PC-3 (cell line): ENCODE measurements around the gene ST6GAL1. TPM values are rescaled to one million over a fixed set of nuclear protein-coding genes. Genes with fewer than 3 reads are reported as not detected.

Source experiments
- ATAC-seq: fragments of 200-7000 bp; cut with Tn5 transposase; 2 replicates; pipeline ENCODE4 v1.9.1; 2020; ENCODE audit warnings: mild to moderate bottlenecking, moderate library complexity
- BruUV-seq: library from RNA; stranded (reverse); fragments of 400-500 nt; replicated peaks from 2 replicates; lab custom pipeline; 2021; lab: Mats Ljungman, UMichigan
- CTCF ChIA-PET: fragments of 300-600 bp; sonication (Branson Sonifier 250); formaldehyde crosslinking; loops from one replicate; lab custom pipeline; 2022; ENCODE audit warnings: antibody characterized with exemption; lab: Charles Lee
- POLR2A ChIA-PET: fragments of 300-600 bp; sonication (Branson Sonifier 250); formaldehyde crosslinking; loops from one replicate; lab custom pipeline; 2022; ENCODE audit warnings: antibody characterized with exemption; ENCODE audit not compliant: unreplicated experiment; lab: Charles Lee
- DNase-seq: peaks from one replicate; pipeline ENCODE4 v3.0.0-alpha.2; 2015
- H2AFZ ChIP-seq: fragments of 300-600 bp; sonication (generic); 2 replicates; pipeline ENCODE4 v1.6.0; 2016; ENCODE audit warnings: antibody characterized with exemption, low read length
- H3F3A ChIP-seq: fragments of 300-600 bp; sonication (generic); one replicate; pipeline ENCODE4 v1.6.0; 2017; ENCODE audit warnings: antibody characterized with exemption, low read length, control low read depth, mild to moderate bottlenecking; ENCODE audit not compliant: unreplicated experiment
- H3K27ac ChIP-seq: fragments of 300-600 bp; sonication (generic); 2 replicates; pipeline ENCODE4 v1.5.1; 2016; ENCODE audit warnings: mild to moderate bottlenecking, low read length
- H3K27me3 ChIP-seq: fragments of 300-600 bp; sonication (generic); 2 replicates; pipeline ENCODE4 v1.6.1; 2016; ENCODE audit warnings: low read length, mixed read lengths
- H3K36me3 ChIP-seq: fragments of 300-600 bp; sonication (generic); 2 replicates; pipeline ENCODE4 v1.6.1; 2016; ENCODE audit warnings: low read depth, mixed run types, low read length, mixed read lengths
- H3K4me1 ChIP-seq: fragments of 300-600 bp; sonication (generic); 2 replicates; pipeline ENCODE4 v1.5.1; 2016; ENCODE audit warnings: low read length; ENCODE audit not compliant: insufficient read depth
- H3K4me2 ChIP-seq: fragments of 300-600 bp; sonication (generic); 2 replicates; pipeline ENCODE4 v1.6.0; 2016; ENCODE audit warnings: low read length
- H3K4me3 ChIP-seq: fragments of 300-600 bp; sonication (generic); 2 replicates; pipeline ENCODE4 v1.5.1; 2016; ENCODE audit warnings: mild to moderate bottlenecking, low read length, mixed read lengths
- H3K79me2 ChIP-seq: fragments of 300-600 bp; sonication (generic); 2 replicates; pipeline ENCODE4 v1.6.1; 2017; ENCODE audit warnings: low read length, mixed read lengths
- H3K9ac ChIP-seq: fragments of 300-600 bp; sonication (generic); 2 replicates; pipeline ENCODE4 v1.6.0; 2016; ENCODE audit warnings: mild to moderate bottlenecking, low read length
- H3K9me2 ChIP-seq: fragments of 300-600 bp; sonication (generic); replicated peaks from 2 replicates; pipeline ENCODE4 v1.6.1; 2016; ENCODE audit warnings: mixed run types, low read length, mixed read lengths
- H3K9me3 ChIP-seq: fragments of 300-600 bp; sonication (generic); 2 replicates; pipeline ENCODE4 v1.6.1; 2016; ENCODE audit warnings: low read length, mixed read lengths
- H4K20me1 ChIP-seq: fragments of 300-600 bp; sonication (generic); 2 replicates; pipeline ENCODE4 v1.6.1; 2016; ENCODE audit warnings: low read length, mixed read lengths
- EZH2 ChIP-seq: fragments of 300-600 bp; sonication (generic); IDR thresholded peaks from one replicate; pipeline ENCODE4 v1.6.1; 2017; ENCODE audit warnings: antibody characterized with exemption, mild to moderate bottlenecking, low read length; ENCODE audit not compliant: unreplicated experiment
- EZH2phosphoT487 ChIP-seq: fragments of 300-600 bp; sonication (generic); IDR thresholded peaks from 2 replicates; pipeline ENCODE4 v1.6.1; 2018; ENCODE audit warnings: mild to moderate bottlenecking, antibody characterized with exemption, low read length, borderline replicate concordance
- intact Hi-C: fragments of 100-400 bp; cut with micrococcal nuclease; formaldehyde crosslinking; loops from 2 replicates; pipeline ENCODE4 v1.9.0; 2023
- total RNA-seq: library from RNA; depleted of rRNA; stranded (reverse); fragments of >200 nt; gene quantifications from 2 replicates; pipeline ENCODE4 v1.2.3, GENCODE V29; 2014
- TF ChIP-seq, protein P1 (sequence below): fragments of 300-600 bp; sonication (generic); conservative IDR thresholded peaks from 2 replicates; pipeline ENCODE4 v1.5.1; 2017; ENCODE audit warnings: antibody characterized with exemption, low read depth, mild to moderate bottlenecking, low read length

The ST6GAL1 gene
- total RNA-seq, 1 experiment from 2014 or later: 9.4 TPM

DNA sequence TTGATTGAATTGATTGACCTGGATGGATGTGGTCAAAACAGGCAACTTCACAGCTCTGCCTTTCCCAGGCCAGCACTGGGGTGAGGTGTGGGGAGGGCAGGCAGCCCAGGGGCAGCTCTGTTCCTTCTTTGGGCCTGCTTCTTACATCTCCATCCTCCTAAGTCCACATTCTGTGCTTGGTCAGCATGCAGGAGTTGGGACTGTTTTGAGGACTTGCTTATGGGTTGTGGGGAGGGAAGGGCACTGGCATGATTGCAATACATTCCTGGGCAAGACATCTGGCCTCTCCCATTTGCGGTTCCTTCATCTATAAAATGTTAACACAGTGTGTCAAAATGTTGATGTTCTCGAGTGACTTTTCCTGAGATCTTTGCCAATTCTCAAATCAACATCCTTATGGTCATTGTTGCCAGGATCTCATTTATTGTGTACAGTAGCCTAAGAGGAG lies 84.1 kb downstream of the ST6GAL1 start:
- Histone ChIP-seq H3K4me2 (no peak overlapping the region), H3K36me3 (no peaks in the 10 kb centered on the region), H3K9me2 (no peaks in the 10 kb centered on the region), H3K9me3 (no peaks in the 10 kb centered on the region), H3K4me1 (peaks cover 14% of the 10 kb centered on the region), H3K27ac (no peak overlapping the region), H3K27me3 (no peaks in the 10 kb centered on the region), H2AFZ (no peak overlapping the region), H3F3A (no peaks in the 10 kb centered on the region), H3K4me3 (no peak overlapping the region), H3K79me2 (no peaks in the 10 kb centered on the region), H3K9ac (no peak overlapping the region), H4K20me1 (no peaks in the 10 kb centered on the region)
- TF ChIP-seq EZH2 (no peak), EZH2phosphoT487 (no peak)
- TF ChIP-seq, protein P1, sequence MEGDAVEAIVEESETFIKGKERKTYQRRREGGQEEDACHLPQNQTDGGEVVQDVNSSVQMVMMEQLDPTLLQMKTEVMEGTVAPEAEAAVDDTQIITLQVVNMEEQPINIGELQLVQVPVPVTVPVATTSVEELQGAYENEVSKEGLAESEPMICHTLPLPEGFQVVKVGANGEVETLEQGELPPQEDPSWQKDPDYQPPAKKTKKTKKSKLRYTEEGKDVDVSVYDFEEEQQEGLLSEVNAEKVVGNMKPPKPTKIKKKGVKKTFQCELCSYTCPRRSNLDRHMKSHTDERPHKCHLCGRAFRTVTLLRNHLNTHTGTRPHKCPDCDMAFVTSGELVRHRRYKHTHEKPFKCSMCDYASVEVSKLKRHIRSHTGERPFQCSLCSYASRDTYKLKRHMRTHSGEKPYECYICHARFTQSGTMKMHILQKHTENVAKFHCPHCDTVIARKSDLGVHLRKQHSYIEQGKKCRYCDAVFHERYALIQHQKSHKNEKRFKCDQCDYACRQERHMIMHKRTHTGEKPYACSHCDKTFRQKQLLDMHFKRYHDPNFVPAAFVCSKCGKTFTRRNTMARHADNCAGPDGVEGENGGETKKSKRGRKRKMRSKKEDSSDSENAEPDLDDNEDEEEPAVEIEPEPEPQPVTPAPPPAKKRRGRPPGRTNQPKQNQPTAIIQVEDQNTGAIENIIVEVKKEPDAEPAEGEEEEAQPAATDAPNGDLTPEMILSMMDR: no peak
- intact Hi-C loops: loop anchor here (1.0 kb wide), 1 partner anchor 48 kb away; no protein-coding TSS in a partner anchor
- ATAC-seq (peak; percentile 83), DNase-seq (peak; percentile 66)
- CTCF ChIA-PET: no interaction called here
- BruUV-seq: no TSS peak
- POLR2A ChIA-PET: no interaction called here

DNA sequence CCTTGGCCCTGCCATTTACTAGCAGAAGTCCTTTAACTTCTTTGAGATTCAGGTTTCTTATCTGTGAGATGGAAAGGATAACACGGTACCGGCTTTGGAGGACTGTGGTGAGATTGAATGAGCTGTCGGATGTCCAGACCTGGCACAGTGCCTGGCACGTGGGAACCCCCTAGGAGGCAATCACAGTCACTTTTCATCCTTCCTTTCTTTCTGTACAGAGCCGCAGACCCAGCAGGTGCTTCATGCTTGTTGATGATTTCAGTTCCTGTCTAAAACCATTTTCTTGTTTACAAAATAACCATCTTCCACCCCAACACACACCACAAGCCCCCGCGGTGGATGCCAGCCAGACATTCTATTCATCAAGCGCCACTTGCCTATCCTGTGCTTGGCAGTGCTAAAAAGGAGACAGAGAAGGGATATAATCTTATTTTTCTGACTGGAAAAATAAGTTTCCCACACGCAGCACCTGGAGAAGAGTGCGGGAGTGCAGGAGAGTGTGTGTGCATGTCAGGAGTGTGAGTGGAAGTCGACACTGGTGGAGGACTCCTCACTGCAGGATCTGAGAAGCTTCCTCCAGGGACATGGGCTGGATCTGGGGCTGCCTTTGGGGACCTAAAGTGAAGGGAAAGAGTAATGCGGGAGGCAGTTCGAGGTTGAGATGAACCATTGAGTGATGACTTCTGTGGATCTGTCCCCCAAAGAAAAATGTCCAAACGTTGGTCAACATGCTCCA lies 85.7 kb downstream of the ST6GAL1 start:
- no peaks in the 10 kb centered on the region for H3K9me2 ChIP-seq
- no peak overlapping the region for H3K4me3 ChIP-seq
- BruUV-seq: no TSS peak
- no peak overlapping the region for H3K27ac ChIP-seq
- no peaks in the 10 kb centered on the region for H3F3A ChIP-seq
- CTCF ChIA-PET: no interaction called here
- intact Hi-C loops: no loop called here
- H3K79me2 ChIP-seq: no peaks in the 10 kb centered on the region
- ATAC-seq (no peak), DNase-seq (no peak)
- no peaks in the 10 kb centered on the region for H3K9me3 ChIP-seq
- TF ChIP-seq EZH2 (no peak), EZH2phosphoT487 (no peak)
- TF ChIP-seq, protein P1: no peak
- H4K20me1 ChIP-seq: no peaks in the 10 kb centered on the region
- H3K36me3 ChIP-seq: no peaks in the 10 kb centered on the region
- no peaks in the 10 kb centered on the region for H3K27me3 ChIP-seq
- POLR2A ChIA-PET: no interaction called here
- H3K9ac ChIP-seq: no peak overlapping the region
- H3K4me1 ChIP-seq: peaks cover 14% of the 10 kb centered on the region
- H2AFZ ChIP-seq: no peak overlapping the region
- H3K4me2 ChIP-seq: no peak overlapping the region
